ENCODE results near the gene HACL1.

The HACL1 gene

GRCh38 chr3:15591928-15592327, 9.4 kb downstream of the HACL1 start:
- Histone ChIP-seq H3K4me3 (ENCODE audit: low read length) (no peak overlapping the region), H3K36me3 (ENCODE audit: control insufficient read depth, insufficient read depth, low read length) (peaks cover 4% of the 10 kb centered on the region), H3K4me1 (ENCODE audit: control insufficient read depth, insufficient read depth, low read length) (no peaks in the 10 kb centered on the region), H3K27ac (ENCODE audit: low read depth, low read length) (no peak overlapping the region), H3K9ac (ENCODE audit: low read length) (no peak overlapping the region), H3K27me3 (ENCODE audit: control insufficient read depth, insufficient read depth, low read length) (no peaks in the 10 kb centered on the region)

GRCh38 chr3:15591242-15591641, 10.1 kb downstream of the HACL1 start:
- Histone ChIP-seq H3K36me3 (ENCODE audit: control insufficient read depth, insufficient read depth, low read length) (peaks cover 4% of the 10 kb centered on the region), H3K4me1 (ENCODE audit: control insufficient read depth, insufficient read depth, low read length) (no peaks in the 10 kb centered on the region), H3K27me3 (ENCODE audit: control insufficient read depth, insufficient read depth, low read length) (no peaks in the 10 kb centered on the region), H3K9ac (ENCODE audit: low read length) (no peak overlapping the region), H3K4me3 (ENCODE audit: low read length) (no peak overlapping the region), H3K27ac (ENCODE audit: low read depth, low read length) (no peak overlapping the region)

- Histone ChIP-seq H3K4me3 (ENCODE audit: low read length) (no peak overlapping the region), H3K27me3 (ENCODE audit: control insufficient read depth, insufficient read depth, low read length) (no peaks in the 10 kb centered on the region), H3K36me3 (ENCODE audit: control insufficient read depth, insufficient read depth, low read length) (peaks cover 5% of the 10 kb centered on the region), H3K4me1 (ENCODE audit: control insufficient read depth, insufficient read depth, low read length) (no peaks in the 10 kb centered on the region), H3K9ac (ENCODE audit: low read length) (no peak overlapping the region), H3K27ac (ENCODE audit: low read depth, low read length) (no peak overlapping the region)
These were observed 16.1 kb downstream of the HACL1 start for GRCh38 chr3:15585111-15585845.

DNA sequence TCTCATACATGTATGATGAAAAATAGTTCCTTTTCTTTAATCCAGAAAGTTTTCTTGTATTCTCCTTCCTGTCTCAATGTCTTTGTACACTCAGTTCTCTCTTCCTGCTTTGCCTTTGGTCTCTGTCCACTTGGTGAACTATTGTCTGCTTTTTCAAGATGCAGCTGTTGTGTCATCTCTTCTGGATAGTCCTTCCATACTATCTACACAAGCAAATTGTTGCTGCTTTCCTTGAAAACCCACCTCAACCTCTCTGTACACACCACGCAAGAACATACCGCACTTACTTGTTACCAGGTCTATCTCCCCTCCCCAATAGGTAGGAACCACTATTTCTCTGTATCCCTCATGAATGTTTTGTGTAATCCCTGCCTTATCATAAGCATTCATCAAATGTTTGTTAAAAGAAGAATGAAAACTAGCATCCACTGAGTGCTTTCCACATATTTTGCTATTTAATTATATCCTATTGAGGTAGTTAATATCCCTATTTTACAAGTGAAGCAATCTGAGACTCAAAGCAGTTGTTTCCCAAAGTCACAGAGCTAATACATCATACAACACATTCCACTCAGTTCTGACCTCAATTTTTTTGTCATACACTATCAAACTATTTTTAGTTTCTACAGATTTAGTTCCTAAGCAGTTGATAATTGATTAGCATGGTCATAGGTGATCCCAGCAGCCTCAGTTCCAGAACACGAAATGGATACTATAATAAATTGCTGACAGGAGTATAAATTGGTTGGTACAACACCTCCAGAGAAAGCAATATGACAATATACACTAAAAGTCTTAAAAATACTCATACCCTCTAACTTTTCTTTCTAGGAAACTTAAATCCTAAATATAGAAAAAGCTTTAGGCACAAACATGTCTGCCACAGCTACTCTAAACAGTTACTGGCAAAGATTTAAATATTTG, 19.6 kb downstream of the HACL1 start:
- Histone ChIP-seq H3K27me3 (ENCODE audit: control insufficient read depth, insufficient read depth, low read length) (no peaks in the 10 kb centered on the region), H3K36me3 (ENCODE audit: control insufficient read depth, insufficient read depth, low read length) (peaks cover 3% of the 10 kb centered on the region), H3K9ac (ENCODE audit: low read length) (no peak overlapping the region), H3K27ac (ENCODE audit: low read depth, low read length) (no peak overlapping the region), H3K4me1 (ENCODE audit: control insufficient read depth, insufficient read depth, low read length) (no peaks in the 10 kb centered on the region), H3K4me3 (ENCODE audit: low read length) (no peak overlapping the region)

- no peak overlapping the region for H3K9ac ChIP-seq (ENCODE audit: low read length)
- H3K36me3 ChIP-seq (ENCODE audit: control insufficient read depth, insufficient read depth, low read length) = peaks cover 3% of the 10 kb centered on the region
- no peaks in the 10 kb centered on the region for H3K4me1 ChIP-seq (ENCODE audit: control insufficient read depth, insufficient read depth, low read length)
- no peak overlapping the region for H3K4me3 ChIP-seq (ENCODE audit: low read length)
- no peaks in the 10 kb centered on the region for H3K27me3 ChIP-seq (ENCODE audit: control insufficient read depth, insufficient read depth, low read length)
- H3K27ac ChIP-seq (ENCODE audit: low read depth, low read length) = no peak overlapping the region
These were observed 22.3 kb downstream of the HACL1 start for GRCh38 chr3:15579051-15579450.

- H3K4me1 ChIP-seq (ENCODE audit: control insufficient read depth, insufficient read depth, low read length) = no peaks in the 10 kb centered on the region
- no peak overlapping the region for H3K9ac ChIP-seq (ENCODE audit: low read length)
- H3K27me3 ChIP-seq (ENCODE audit: control insufficient read depth, insufficient read depth, low read length) = no peaks in the 10 kb centered on the region
- no peak overlapping the region for H3K27ac ChIP-seq (ENCODE audit: low read depth, low read length)
- H3K4me3 ChIP-seq (ENCODE audit: low read length) = no peak overlapping the region
- peaks cover 3% of the 10 kb centered on the region for H3K36me3 ChIP-seq (ENCODE audit: control insufficient read depth, insufficient read depth, low read length)
These were observed 23.0 kb downstream of the HACL1 start for GRCh38 chr3:15578289-15578867.

- H3K9ac ChIP-seq (ENCODE audit: low read length) = no peak overlapping the region
- no peaks in the 10 kb centered on the region for H3K4me1 ChIP-seq (ENCODE audit: control insufficient read depth, insufficient read depth, low read length)
- H3K4me3 ChIP-seq (ENCODE audit: low read length) = no peak overlapping the region
- no peaks in the 10 kb centered on the region for H3K27me3 ChIP-seq (ENCODE audit: control insufficient read depth, insufficient read depth, low read length)
- H3K27ac ChIP-seq (ENCODE audit: low read depth, low read length) = no peak overlapping the region
- peaks cover 5% of the 10 kb centered on the region for H3K36me3 ChIP-seq (ENCODE audit: control insufficient read depth, insufficient read depth, low read length)
These were observed 24.9 kb downstream of the HACL1 start for GRCh38 chr3:15576475-15576874.

GRCh38 chr3:15575446-15575845, 25.9 kb downstream of the HACL1 start:
- Histone ChIP-seq H3K4me3 (ENCODE audit: low read length) (no peak overlapping the region), H3K27me3 (ENCODE audit: control insufficient read depth, insufficient read depth, low read length) (no peaks in the 10 kb centered on the region), H3K9ac (ENCODE audit: low read length) (no peak overlapping the region), H3K36me3 (ENCODE audit: control insufficient read depth, insufficient read depth, low read length) (peaks cover 9% of the 10 kb centered on the region), H3K4me1 (ENCODE audit: control insufficient read depth, insufficient read depth, low read length) (no peaks in the 10 kb centered on the region), H3K27ac (ENCODE audit: low read depth, low read length) (no peak overlapping the region)

- H3K4me1 ChIP-seq (ENCODE audit: control insufficient read depth, insufficient read depth, low read length) = no peaks in the 10 kb centered on the region
- H3K36me3 ChIP-seq (ENCODE audit: control insufficient read depth, insufficient read depth, low read length) = peaks cover 18% of the 10 kb centered on the region
- H3K27ac ChIP-seq (ENCODE audit: low read depth, low read length) = no peak overlapping the region
- H3K9ac ChIP-seq (ENCODE audit: low read length) = no peak overlapping the region
- no peaks in the 10 kb centered on the region for H3K27me3 ChIP-seq (ENCODE audit: control insufficient read depth, insufficient read depth, low read length)
- no peak overlapping the region for H3K4me3 ChIP-seq (ENCODE audit: low read length)
These were observed 29.2 kb downstream of the HACL1 start for GRCh38 chr3:15572138-15572537.

GRCh38 chr3:15563190-15563589, 38.2 kb downstream of the HACL1 start:
- H3K27ac ChIP-seq (ENCODE audit: low read depth, low read length) = no peak overlapping the region
- no peak overlapping the region for H3K9ac ChIP-seq (ENCODE audit: low read length)
- H3K4me1 ChIP-seq (ENCODE audit: control insufficient read depth, insufficient read depth, low read length) = no peaks in the 10 kb centered on the region
- H3K4me3 ChIP-seq (ENCODE audit: low read length) = no peak overlapping the region
- H3K27me3 ChIP-seq (ENCODE audit: control insufficient read depth, insufficient read depth, low read length) = no peaks in the 10 kb centered on the region
- peaks cover 20% of the 10 kb centered on the region for H3K36me3 ChIP-seq (ENCODE audit: control insufficient read depth, insufficient read depth, low read length)

DNA sequence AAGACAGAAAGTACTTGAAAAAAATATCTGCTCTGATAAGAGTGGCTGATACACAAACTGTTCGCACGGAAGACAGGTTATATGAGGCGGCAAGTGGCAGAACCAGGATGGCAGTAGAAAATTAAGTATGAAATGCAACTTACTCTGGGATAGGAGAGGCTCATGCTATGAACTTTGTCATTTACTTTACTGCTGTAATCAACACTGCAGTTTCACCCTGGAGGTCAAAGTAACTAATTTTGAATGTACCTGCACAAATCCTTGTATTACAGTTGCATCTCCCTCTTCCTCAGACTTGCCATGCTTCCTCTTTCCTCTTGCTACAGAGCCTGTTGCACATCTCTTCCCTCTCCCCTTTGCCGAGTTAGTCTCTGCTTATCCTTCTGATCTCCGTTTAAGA, 38.8 kb downstream of the HACL1 start:
- Histone ChIP-seq H3K9ac (ENCODE audit: low read length) (no peak overlapping the region), H3K27ac (ENCODE audit: low read depth, low read length) (no peak overlapping the region), H3K36me3 (ENCODE audit: control insufficient read depth, insufficient read depth, low read length) (peaks cover 17% of the 10 kb centered on the region), H3K27me3 (ENCODE audit: control insufficient read depth, insufficient read depth, low read length) (no peaks in the 10 kb centered on the region), H3K4me3 (ENCODE audit: low read length) (no peak overlapping the region), H3K4me1 (ENCODE audit: control insufficient read depth, insufficient read depth, low read length) (no peaks in the 10 kb centered on the region)

DNA sequence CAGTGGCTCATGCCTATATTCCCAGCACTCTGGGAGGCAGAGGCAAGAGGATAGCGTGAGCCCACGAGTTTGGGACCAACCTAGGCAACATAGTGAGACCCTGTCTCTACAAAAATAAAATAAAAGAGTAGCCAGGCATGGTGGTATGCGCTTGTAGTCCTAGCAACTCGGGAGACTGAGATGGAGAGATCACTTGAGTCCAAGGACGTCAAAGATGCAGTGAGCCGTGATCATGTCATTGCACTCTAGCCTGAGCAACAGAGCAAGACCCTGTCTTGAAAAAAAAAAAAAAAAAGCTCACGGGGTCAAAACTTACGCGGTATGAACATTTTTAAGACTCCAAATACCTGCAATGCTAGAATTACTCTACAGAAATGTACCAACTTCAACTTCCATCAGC, 42.8 kb downstream of the HACL1 start:
- no peak overlapping the region for H3K4me3 ChIP-seq (ENCODE audit: low read length)
- H3K9ac ChIP-seq (ENCODE audit: low read length) = no peak overlapping the region
- no peak overlapping the region for H3K27ac ChIP-seq (ENCODE audit: low read depth, low read length)
- H3K27me3 ChIP-seq (ENCODE audit: control insufficient read depth, insufficient read depth, low read length) = no peaks in the 10 kb centered on the region
- no peaks in the 10 kb centered on the region for H3K4me1 ChIP-seq (ENCODE audit: control insufficient read depth, insufficient read depth, low read length)
- peaks cover 9% of the 10 kb centered on the region for H3K36me3 ChIP-seq (ENCODE audit: control insufficient read depth, insufficient read depth, low read length)

Data from rectal smooth muscle tissue (tissue), 1 donor.